ENCODE data around the gene TCP11L1. TPM values are rescaled to one million over a fixed set of nuclear protein-coding genes. Genes with fewer than 3 reads are reported as not detected.

TCP11L1 gene
- total and polyA plus RNA-seq, 2 of the 8 experiments (the other 6 are each of a cell fraction or from before 2014, with no cell fraction given) = 10.9 to 23.1 TPM

DNA sequence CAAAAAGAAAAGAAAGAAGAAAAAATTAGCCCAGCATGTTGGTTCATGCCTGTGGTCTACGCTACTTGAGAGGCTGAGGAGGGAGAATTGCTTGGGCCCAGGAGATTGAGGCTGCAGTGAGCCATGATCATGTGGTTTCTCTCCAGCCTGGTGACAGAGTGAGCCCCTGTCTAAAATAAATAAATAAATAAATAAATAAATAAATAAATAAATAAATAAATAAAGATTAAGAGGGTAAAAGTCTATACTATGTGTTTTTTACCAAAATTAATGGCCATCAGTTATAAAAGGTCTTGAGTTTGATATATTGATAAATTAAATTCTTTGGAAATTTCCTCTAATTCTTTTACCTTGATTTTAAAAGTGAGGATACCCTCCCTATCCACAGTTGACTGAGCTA, 48.9 kb upstream of the TCP11L1 start:
- Histone ChIP-seq H3K36me3 (ENCODE audit: control insufficient read depth in 2 of 4, insufficient read depth in 4 of 4, low read length in 3 of 4) (no peaks in the 10 kb centered on the region), H3K27ac (ENCODE audit: low read depth, low read length) (no peak overlapping the region), H3K56ac (replicated peaks; ENCODE audit: insufficient read length, low read depth, low read length) (no peak overlapping the region), H4K8ac (ENCODE audit: extremely low read depth, insufficient read depth, low read length) (no peak overlapping the region), H3K79me2 (ENCODE audit: control insufficient read depth in 1 of 2, insufficient read depth in 2 of 2, low read length in 2 of 2) (no peaks in the 10 kb centered on the region), H4K5ac (ENCODE audit: insufficient read length, low read depth, low read length) (no peak overlapping the region), H3K9ac (replicated peaks in 1 of 4; ENCODE audit: extremely low read depth in 1 of 4, low read depth in 3 of 4, low read length in 3 of 4) (no peak overlapping the region), H2AK5ac (ENCODE audit: low read depth, low read length) (no peak overlapping the region), H2AFZ (ENCODE audit: low read length) (no peak overlapping the region), H2BK20ac (ENCODE audit: low read length) (no peak overlapping the region), H3K23ac (ENCODE audit: insufficient read length) (no peak overlapping the region), H4K20me1 (replicated peaks in 1 of 2; ENCODE audit: control insufficient read depth in 1 of 2, insufficient read depth in 2 of 2, low read length in 2 of 2) (no peaks in the 10 kb centered on the region), H2BK12ac (ENCODE audit: low read depth, low read length) (no peak overlapping the region), H4K91ac (replicated peaks; ENCODE audit: insufficient read length, low read length) (no peak overlapping the region), H3K4me2 (ENCODE audit: insufficient read depth in 1 of 2, low read depth in 2 of 2, low read length in 2 of 2) (no peak overlapping the region), H3K4ac (replicated peaks; ENCODE audit: insufficient read length, low read depth, low read length) (no peak overlapping the region), H2BK5ac (ENCODE audit: low read depth, low read length) (no peak overlapping the region), H3K27me3 (replicated peaks in 1 of 4; ENCODE audit: control insufficient read depth in 3 of 4, extremely low read depth in 1 of 4, insufficient read depth in 3 of 4, low read length in 3 of 4) (no peaks in the 10 kb centered on the region), H3K4me1 (replicated peaks in 1 of 4; ENCODE audit: control insufficient read depth in 3 of 4, insufficient read depth in 4 of 4, low read length in 3 of 4) (peaks cover 0 to 2% (median 0%) of the 10 kb centered on the region in 4 experiments; a peak in 1 of 7 replicates), H3K14ac (ENCODE audit: insufficient read length) (no peak overlapping the region), H3K18ac (ENCODE audit: extremely low read depth, low read length) (no peak overlapping the region), H3K23me2 (ENCODE audit: low read depth, low read length) (no peaks in the 10 kb centered on the region), H2BK15ac (ENCODE audit: low read length) (no peak overlapping the region), H3K9me3 (ENCODE audit: insufficient read depth in 2 of 2, low read depth in 1 of 2, low read length in 1 of 2) (peaks cover 0 to 7% of the 10 kb centered on the region in 2 experiments; a peak in 1 of 4 replicates), H3K79me1 (ENCODE audit: low read depth, low read length) (no peaks in the 10 kb centered on the region), H2BK120ac (replicated peaks; ENCODE audit: low read depth, low read length) (no peak overlapping the region), H3K4me3 (ENCODE audit: extremely low read depth in 1 of 4, insufficient read depth in 2 of 4, low read depth in 3 of 4, low read length in 4 of 4) (no peak overlapping the region)
- CTCF ChIA-PET (ENCODE audit: partially characterized antibody) = no interaction called here
- DNase-seq (ENCODE audit: low read depth in 1 of 2, low spot score in 2 of 2) = no peak
- no peak for FAIRE-seq
- POLR2A ChIA-PET (ENCODE audit: partially characterized antibody) = no interaction called here
- WGBS, 2 experiments (ENCODE audit: extremely low coverage in 1 of 2, insufficient coverage in 1 of 2, insufficient read length in 1 of 2, insufficient replicate concordance in 2 of 2, low coverage in 1 of 2, low lambda C conversion rate in 2 of 2, missing lambda C conversion rate in 1 of 2) = 63% methylated on average over 1 of the region's 1 CpG; no CpG with 5 or more reads in 1 of the 2 experiments
- TF ChIP-seq, protein P1, sequence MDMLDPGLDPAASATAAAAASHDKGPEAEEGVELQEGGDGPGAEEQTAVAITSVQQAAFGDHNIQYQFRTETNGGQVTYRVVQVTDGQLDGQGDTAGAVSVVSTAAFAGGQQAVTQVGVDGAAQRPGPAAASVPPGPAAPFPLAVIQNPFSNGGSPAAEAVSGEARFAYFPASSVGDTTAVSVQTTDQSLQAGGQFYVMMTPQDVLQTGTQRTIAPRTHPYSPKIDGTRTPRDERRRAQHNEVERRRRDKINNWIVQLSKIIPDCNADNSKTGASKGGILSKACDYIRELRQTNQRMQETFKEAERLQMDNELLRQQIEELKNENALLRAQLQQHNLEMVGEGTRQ (IDR thresholded peaks at IDR 0.05; ENCODE audit: low read length) = no peak
